ENCODE data around the gene AVPI1.

GRCh38 chr10:97726636-97727178, 39.7 kb upstream of the AVPI1 start:
- TF ChIP-seq POLR2A (IDR thresholded peaks at IDR 0.05; ENCODE audit: low read depth, low read length) (no peak), TAF1 (IDR thresholded peaks at IDR 0.05; ENCODE audit: borderline replicate concordance, low read depth, low read length) (no peak)

Data from GM12892 (cell line).